HG03432 (cell line): ENCODE measurements around the gene NFIA.

Experiments used
- ATAC-seq: cut with Tn5 transposase; IDR thresholded peaks from one replicate; pipeline ENCODE4 v1.9.1; 2021; ENCODE audit warnings: mild to moderate bottlenecking, moderate library complexity; ENCODE audit not compliant: unreplicated experiment

NFIA gene

GRCh38 chr1:61344696-61345095 is 262.3 kb downstream of the NFIA start:
- ATAC-seq: no peak

GRCh38 chr1:61348025-61348665 is 265.8 kb downstream of the NFIA start:
- no peak for ATAC-seq

- no peak for ATAC-seq
Observed at GRCh38 chr1:61352845-61353435, 270.6 kb downstream of the NFIA start.

GRCh38 chr1:61353797-61354406 is 271.5 kb downstream of the NFIA start:
- ATAC-seq: no peak

- no peak for ATAC-seq
Observed at GRCh38 chr1:61356016-61356415, 273.7 kb downstream of the NFIA start.

GRCh38 chr1:61356995-61357394 is 274.6 kb downstream of the NFIA start:
- no peak for ATAC-seq

- no peak for ATAC-seq
Observed at GRCh38 chr1:61357539-61357938, 275.2 kb downstream of the NFIA start.

GRCh38 chr1:61358770-61359455 is 276.6 kb downstream of the NFIA start:
- ATAC-seq: no peak

- no peak for ATAC-seq
Observed at GRCh38 chr1:61361931-61362330, 279.6 kb downstream of the NFIA start.

GRCh38 chr1:61362351-61362750 is 280.0 kb downstream of the NFIA start:
- ATAC-seq: no peak

GRCh38 chr1:61368366-61368765 is 286.0 kb downstream of the NFIA start:
- no peak for ATAC-seq

- ATAC-seq: no peak
Observed at GRCh38 chr1:61368876-61369275, 286.5 kb downstream of the NFIA start.

- no peak for ATAC-seq
Observed at GRCh38 chr1:61370177-61370912, 288.0 kb downstream of the NFIA start.

GRCh38 chr1:61370913-61371279 is 288.5 kb downstream of the NFIA start:
- ATAC-seq: no peak

GRCh38 chr1:61372944-61373343 is 290.6 kb downstream of the NFIA start:
- ATAC-seq: no peak

- no peak for ATAC-seq
Observed at GRCh38 chr1:61374156-61374555, 291.8 kb downstream of the NFIA start.

- no peak for ATAC-seq
Observed at GRCh38 chr1:61375082-61375880, 292.9 kb downstream of the NFIA start.

- ATAC-seq: no peak
Observed at GRCh38 chr1:61376151-61376550, 293.8 kb downstream of the NFIA start.

GRCh38 chr1:61377242-61377958 is 295.0 kb downstream of the NFIA start:
- ATAC-seq: no peak
